Adipocyte (in vitro differentiated cells): ENCODE results near the gene PPP1CA.
A peak's percentile ranks its signal among the peaks of the same experiment; 100 is the strongest.

Source experiments
- DNase-seq: peaks from one replicate; pipeline ENCODE4 v3.0.0-alpha.2; 2015; ENCODE audit warnings: low read depth
- H3K27me3 ChIP-seq: replicated peaks from 2 replicates; pipeline ENCODE4 v1.7.0; 2013; ENCODE audit warnings: mild to moderate bottlenecking, low read length, moderate library complexity; ENCODE audit not compliant: control insufficient read depth, insufficient read depth
- H3K36me3 ChIP-seq: 2 replicates; pipeline ENCODE4 v1.7.0; 2013; ENCODE audit warnings: low read length, mild to moderate bottlenecking, moderate library complexity; ENCODE audit not compliant: control insufficient read depth, insufficient read depth, severe bottlenecking
- H3K4me1 ChIP-seq: 2 replicates; pipeline ENCODE4 v1.7.0; 2013; ENCODE audit warnings: mild to moderate bottlenecking, low read length, moderate library complexity; ENCODE audit not compliant: control insufficient read depth, insufficient read depth
- H3K4me3 ChIP-seq: 2 replicates; pipeline ENCODE4 v1.7.0; 2013; ENCODE audit warnings: mild to moderate bottlenecking, low read length, moderate library complexity
- H3K9ac ChIP-seq: 2 replicates; pipeline ENCODE4 v1.7.0; 2013; ENCODE audit warnings: mild to moderate bottlenecking, low read length, moderate library complexity
- H3K9me3 ChIP-seq: 2 replicates; pipeline ENCODE4 v1.7.0; 2013; ENCODE audit warnings: mild to moderate bottlenecking, low read length, moderate library complexity; ENCODE audit not compliant: control insufficient read depth

The PPP1CA gene

DNA sequence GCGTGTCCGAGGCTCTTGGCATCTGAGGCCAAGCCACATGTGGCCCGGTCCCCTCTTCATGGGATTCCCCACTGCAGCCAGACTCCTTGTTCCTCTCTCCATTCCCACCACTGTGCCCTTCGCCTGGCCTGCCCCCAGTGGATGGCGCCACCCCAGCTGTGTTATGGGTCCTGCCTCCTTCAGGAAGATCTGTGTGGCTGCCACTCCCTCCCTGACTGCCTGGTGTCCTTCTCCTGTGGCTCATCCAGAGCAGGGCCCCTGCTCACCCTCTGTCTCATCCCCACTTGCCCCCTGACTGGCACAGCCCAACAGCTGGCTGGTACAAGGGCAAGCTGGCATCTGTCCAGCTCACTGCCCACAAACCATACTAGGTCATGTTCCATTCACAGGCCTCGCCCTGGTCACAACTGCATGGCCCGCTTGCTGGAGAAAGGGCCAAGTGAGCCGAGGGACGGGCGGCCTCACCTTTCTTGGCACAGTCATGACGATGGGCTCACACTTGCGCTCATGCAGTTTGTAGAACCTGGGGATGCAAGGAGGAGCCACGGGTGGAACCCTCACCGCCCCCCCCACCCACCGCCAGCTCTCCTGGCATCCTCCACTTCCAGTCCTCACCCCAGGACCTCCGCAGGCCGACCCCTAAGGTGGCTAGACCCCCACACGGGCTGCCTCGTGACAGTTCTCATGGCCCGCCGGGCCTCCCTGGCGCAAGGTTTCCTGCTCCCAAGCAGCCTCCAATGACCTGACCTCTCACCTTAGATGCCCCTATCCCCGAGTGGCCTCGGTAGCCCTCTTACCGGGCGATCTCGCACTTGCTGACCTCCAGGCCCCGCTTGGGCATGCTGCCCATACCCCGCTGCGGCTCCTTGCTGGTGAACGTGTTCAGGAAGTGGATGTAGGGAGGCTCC is 37.9 kb upstream of the PPP1CA start:
- H3K9ac ChIP-seq, result peak overlapping the region; percentile 50
- H3K4me3 ChIP-seq, result no peak overlapping the region
- no peaks in the 10 kb centered on the region for H3K27me3 ChIP-seq
- H3K4me1 ChIP-seq, result peaks cover 19% of the 10 kb centered on the region
- peaks cover 35% of the 10 kb centered on the region for H3K36me3 ChIP-seq
- DNase-seq, result peak; percentile 22
- H3K9me3 ChIP-seq, result no peaks in the 10 kb centered on the region

- no peak overlapping the region for H3K9ac ChIP-seq
Observed at GRCh38 chr11:67438158-67438902, 36.7 kb upstream of the PPP1CA start.

GRCh38 chr11:67437809-67438157 is 36.1 kb upstream of the PPP1CA start:
- Histone ChIP-seq H3K9ac (no peak overlapping the region), H3K36me3 (peaks cover 53% of the 10 kb centered on the region), H3K27me3 (no peaks in the 10 kb centered on the region), H3K9me3 (no peaks in the 10 kb centered on the region), H3K4me1 (peaks cover 19% of the 10 kb centered on the region), H3K4me3 (no peak overlapping the region)
- no peak for DNase-seq

More at GRCh38 chr11:67438158-67438902, 36.7 kb upstream of the PPP1CA start:
- Histone ChIP-seq H3K4me1 (peaks cover 19% of the 10 kb centered on the region), H3K4me3 (no peak overlapping the region), H3K27me3 (no peaks in the 10 kb centered on the region), H3K36me3 (peaks cover 48% of the 10 kb centered on the region), H3K9me3 (no peaks in the 10 kb centered on the region)
- no peak for DNase-seq

DNA sequence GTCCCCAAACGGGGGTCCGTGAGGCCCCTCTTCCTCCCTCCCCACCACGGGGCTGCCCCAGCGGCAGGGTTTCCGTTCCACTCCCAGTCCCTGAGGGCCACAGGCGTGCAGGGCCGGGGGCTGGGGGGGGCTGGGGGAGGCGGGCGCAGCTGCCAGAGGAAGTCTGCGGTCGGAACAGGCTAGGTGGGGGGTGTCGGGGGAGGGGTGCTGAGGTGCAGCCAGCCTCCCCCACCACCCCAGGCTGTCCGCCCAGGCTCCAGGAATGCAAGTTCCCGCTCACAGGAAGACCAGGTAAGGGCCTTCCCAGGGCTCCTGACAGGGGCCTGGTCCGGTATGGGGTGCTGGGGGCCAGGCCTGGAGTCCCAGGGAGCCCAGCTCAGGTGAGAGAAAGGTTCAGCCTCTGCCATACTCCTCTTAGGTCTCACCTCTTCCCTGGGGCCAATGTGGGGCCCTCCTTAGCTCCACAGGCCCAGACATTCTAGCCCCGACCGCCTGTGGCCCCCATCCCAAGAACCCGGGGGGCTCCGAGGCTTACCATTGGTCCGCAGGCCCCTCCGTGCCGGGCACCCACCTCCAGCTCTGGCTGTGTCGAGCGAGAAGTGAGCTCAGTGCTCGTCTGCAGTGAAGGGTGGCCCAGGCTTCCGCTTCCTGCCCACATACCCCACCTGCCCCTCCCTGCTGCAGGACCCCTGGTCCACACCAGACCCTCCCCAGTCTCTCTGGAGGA is 35.6 kb upstream of the PPP1CA start, which contains the start of gene PTPRCAP:
PTPRCAP (minus strand) TSS at position 601 of the 727 bp plus-strand sequence; CDS start at position 538, 63 bp downstream.
- DNase-seq, result no peak

DNA sequence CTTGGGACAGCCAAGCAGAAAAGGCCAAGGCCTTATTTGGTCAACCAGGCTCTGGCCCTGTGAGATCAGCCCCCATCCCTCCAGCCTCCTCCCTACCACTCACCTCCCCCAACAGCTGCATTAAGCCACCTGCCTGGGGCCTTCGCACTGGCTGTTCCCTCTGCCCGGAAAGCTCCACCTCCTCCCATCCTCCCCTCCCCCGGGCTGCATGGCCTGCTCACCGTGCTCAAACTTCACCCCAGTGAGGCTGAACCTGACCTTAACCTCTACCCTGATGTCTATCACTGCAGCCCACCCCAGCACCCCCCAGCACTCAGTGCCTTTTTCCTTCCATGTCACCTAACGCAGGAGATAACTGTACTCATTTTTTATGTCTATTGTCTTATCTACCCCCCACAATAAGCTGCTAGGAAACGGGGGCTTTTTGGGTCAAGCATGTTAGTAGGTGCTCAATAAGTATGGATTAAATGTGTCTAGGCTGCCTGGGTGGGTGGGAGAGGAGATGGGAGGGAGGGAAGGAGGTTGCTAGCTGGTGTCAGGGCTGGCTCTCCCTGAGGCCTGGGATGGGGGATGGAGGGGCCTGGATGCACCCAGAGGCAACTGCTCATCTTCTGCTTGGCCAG is 34.9 kb upstream of the PPP1CA start:
- Histone ChIP-seq H3K36me3 (peaks cover 65% of the 10 kb centered on the region), H3K9me3 (no peaks in the 10 kb centered on the region), H3K9ac (no peak overlapping the region), H3K4me3 (no peak overlapping the region), H3K4me1 (peaks cover 9% of the 10 kb centered on the region), H3K27me3 (no peaks in the 10 kb centered on the region)
- no peak for DNase-seq

More for the DNA sequence above, 35.6 kb upstream of the PPP1CA start, which contains the start of gene PTPRCAP:
- no peak within 1 kb of the TSS for H3K4me3 ChIP-seq
- H3K9me3 ChIP-seq, result no peaks in the 10 kb centered on the region
- no peak within 1 kb of the TSS for H3K9ac ChIP-seq
- peaks cover 14% of the 10 kb centered on the region for H3K4me1 ChIP-seq
- no peaks in the 10 kb centered on the region for H3K27me3 ChIP-seq
- peaks cover 58% of the 10 kb centered on the region for H3K36me3 ChIP-seq

DNA sequence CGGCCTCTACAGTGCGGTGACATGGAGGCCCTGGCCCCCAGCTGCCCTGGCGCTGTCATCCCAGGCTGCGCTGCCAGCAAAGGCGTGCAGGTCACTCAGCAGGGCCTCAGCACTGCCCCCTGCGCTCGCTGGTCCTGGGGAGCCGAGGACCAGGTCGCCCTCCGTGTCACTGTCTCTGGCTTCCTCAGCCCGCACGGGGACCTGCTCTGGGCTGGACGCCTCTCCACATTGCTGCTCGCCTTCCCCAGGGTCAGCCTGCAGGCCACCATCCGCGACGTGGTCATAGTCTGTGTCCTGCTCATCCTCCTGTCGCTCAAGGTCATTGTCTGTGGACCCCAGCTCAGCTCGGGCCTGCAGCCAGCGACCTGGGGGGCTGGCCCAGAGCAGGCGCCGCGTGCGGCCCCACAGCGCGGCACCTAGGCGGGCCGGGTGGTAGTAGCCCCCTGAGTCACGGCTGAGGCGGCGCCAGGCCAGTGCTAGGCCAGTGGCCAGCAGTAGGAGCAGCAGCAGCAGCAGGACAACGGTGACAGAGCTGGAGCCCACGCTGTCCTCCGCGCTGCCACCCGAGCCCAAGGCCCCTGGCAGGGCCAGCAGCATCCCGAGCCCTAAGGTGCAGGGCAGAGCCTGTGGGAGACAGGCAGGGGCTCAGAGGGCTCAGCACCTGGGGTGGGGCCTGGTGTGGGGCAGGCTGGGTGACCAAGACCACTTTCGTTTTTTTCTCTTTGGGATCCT is 34.2 kb upstream of the PPP1CA start:
- H3K9me3 ChIP-seq, result no peaks in the 10 kb centered on the region
- no peaks in the 10 kb centered on the region for H3K27me3 ChIP-seq
- peaks cover 9% of the 10 kb centered on the region for H3K4me1 ChIP-seq
- H3K36me3 ChIP-seq, result peaks cover 66% of the 10 kb centered on the region
- no peak overlapping the region for H3K4me3 ChIP-seq
- H3K9ac ChIP-seq, result no peak overlapping the region
- DNase-seq, result no peak

GRCh38 chr11:67435031-67435726 is 33.5 kb upstream of the PPP1CA start:
- H3K9me3 ChIP-seq, result no peaks in the 10 kb centered on the region
- H3K27me3 ChIP-seq, result no peaks in the 10 kb centered on the region
- no peak overlapping the region for H3K9ac ChIP-seq
- H3K4me1 ChIP-seq, result peaks cover 9% of the 10 kb centered on the region
- peaks cover 61% of the 10 kb centered on the region for H3K36me3 ChIP-seq
- DNase-seq, result no peak
- no peak overlapping the region for H3K4me3 ChIP-seq

- Histone ChIP-seq H3K27me3 (no peaks in the 10 kb centered on the region), H3K4me3 (no peak overlapping the region), H3K9me3 (no peaks in the 10 kb centered on the region), H3K36me3 (peaks cover 60% of the 10 kb centered on the region), H3K4me1 (peaks cover 7% of the 10 kb centered on the region), H3K9ac (no peak overlapping the region)
- no peak for DNase-seq
Observed at GRCh38 chr11:67434395-67434881, 32.8 kb upstream of the PPP1CA start.

DNA sequence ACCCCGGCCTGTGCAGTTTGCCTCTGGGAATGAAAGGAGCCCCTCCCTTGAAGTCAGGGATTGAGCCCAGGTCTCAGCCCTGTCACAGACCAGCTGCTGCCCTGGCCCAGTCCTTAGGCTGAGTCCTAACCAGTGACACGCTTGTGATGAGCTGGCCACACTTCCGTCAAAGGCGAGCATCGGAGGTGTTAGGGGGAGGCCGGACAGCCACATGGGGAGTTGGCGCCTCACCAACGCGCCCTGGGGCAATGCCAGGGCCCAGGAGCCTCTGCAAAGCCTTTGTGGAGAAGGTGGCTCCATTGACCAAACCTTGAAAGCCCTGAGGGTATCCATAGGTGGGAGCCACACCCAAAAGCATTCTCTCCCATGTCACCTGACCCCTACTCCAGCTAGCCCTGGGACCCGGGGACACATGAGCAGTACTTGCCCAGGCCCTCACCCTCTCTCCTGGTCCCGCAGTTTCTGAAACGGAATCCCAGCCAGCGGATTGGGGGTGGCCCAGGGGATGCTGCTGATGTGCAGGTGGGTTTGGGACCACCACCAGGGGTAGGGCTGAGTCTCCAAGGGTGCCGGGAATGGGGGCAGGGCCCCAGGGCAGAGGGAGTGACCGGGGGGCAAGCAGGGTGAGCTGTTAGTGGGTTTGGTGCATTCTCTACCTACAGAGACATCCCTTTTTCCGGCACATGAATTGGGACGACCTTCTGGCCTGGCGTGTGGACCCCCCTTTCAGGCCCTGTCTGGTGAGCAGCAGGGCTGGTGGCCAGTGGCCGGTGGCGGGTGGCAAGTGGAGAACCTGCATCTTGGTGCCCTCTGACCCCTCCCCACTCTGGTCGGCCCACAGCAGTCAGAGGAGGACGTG is 32.1 kb upstream of the PPP1CA start:
- no peaks in the 10 kb centered on the region for H3K27me3 ChIP-seq
- peaks cover 55% of the 10 kb centered on the region for H3K36me3 ChIP-seq
- DNase-seq, result no peak
- H3K4me1 ChIP-seq, result peaks cover 6% of the 10 kb centered on the region
- no peaks in the 10 kb centered on the region for H3K9me3 ChIP-seq
- H3K9ac ChIP-seq, result no peak overlapping the region
- no peak overlapping the region for H3K4me3 ChIP-seq
